AML-193 (cell line): ENCODE data around the gene IGF2BP3.
"Not testable (repeated sequence)": the region's sequence is repeated elsewhere in the genome, so short reads cannot be mapped to it uniquely, and the experiment has no call there.

Experiments used
- DNase-seq, 2 experiments: peaks; one replicate each; lab custom pipeline; 2025; lab: John Stamatoyannopoulos, UW

Gene IGF2BP3

DNA sequence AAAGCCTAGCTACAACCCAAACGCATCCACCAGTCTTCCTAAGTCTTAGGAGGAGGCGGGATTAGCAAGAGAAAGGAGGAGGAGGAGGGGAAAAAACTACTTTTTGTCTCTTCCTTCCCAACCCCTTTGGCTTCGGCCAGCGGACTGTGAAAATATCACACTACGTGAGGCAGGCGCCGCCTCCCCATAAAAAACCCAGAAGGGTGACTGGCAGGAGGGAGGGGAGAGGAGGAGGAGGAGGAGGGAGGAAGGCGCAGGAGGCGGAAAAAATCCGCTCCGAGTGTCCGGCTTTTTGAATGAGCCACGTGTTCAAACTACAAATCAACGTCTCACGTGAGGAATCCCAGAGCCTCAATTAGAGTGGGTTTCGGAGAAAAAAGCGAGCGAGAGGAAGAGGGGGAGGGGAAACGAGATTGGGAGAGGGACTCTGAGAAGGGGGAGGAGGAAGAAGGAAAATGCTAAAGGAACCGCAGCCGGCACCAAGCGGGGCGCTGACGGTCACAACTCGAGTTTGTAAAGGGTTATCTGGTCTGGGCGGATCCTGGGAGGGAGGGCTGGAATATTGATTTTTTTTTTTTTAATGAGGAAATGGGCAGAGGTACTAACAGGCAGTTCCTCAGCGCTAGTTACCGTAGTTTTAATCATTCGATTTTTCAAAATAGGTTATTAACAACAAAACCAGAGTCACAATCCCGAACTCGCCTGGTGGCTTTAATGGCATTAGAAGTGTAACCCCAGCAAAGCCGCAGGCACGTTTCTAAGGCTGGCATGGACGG, at the start of gene IGF2BP3:
TSS of gene IGF2BP3 (minus strand) at position 162 of the 776 bp plus-strand sequence. CDS start 381 bp downstream, outside the sequence.
- DNase-seq = no peak

DNA sequence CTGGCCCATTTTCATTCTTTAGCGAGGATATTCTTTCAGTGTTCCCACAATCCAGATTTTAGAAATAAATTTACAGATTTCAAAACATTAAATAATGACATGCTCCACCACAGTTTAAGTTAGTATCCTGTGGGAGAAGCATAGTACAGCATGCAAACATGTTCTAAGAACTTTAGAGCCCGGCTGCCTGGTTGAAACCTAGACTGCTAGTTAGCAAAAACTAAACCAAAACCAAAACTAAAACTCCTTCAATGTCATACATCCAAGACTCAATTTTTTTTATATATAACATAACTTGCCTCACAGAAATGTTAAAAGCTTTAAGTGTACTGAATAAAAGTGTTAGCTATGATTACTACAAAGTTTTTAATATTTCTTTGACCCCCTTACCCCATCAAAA, 44.5 kb upstream of the IGF2BP3 start:
- DNase-seq = no peak

DNA sequence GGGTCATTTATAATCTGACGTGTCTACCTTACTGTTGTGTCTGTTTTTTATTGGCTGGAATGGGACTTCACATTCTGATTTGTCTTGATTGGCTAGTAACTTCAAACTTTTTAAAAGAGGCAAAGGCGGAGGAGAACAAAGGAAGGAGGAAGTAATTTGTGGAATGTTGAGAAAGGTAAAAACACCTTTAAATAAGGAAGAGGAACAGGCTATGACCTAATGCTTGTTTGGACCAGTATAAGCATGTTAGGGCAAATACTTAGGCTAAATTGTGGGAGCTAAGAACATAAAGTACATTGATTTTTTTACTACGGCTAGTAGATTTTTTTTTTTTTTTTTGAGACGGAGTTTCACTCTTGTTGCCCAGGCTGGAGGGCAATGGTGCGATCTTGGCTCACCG, 43.5 kb upstream of the IGF2BP3 start:
- not testable (repeated sequence) for DNase-seq

DNA sequence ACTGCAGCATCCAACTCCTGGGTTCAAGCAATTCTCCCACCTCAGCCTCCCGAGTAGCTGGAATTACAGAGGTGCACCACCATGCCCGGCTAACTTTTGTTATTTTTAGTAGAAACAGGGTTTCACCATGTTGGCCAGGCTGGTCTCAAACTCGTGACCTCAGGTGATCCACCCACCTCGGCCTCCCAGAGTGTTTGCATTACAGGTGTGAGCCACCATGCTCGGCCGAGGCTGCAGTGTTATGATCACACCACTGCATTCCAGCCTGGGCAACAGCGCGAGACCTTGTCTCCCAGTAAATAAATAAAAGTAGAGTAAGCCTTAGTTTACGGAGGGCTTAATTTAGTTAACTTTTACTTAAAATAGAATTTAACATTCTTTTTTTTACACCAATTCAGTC, 23.7 kb upstream of the IGF2BP3 start:
- no peak for DNase-seq

DNA sequence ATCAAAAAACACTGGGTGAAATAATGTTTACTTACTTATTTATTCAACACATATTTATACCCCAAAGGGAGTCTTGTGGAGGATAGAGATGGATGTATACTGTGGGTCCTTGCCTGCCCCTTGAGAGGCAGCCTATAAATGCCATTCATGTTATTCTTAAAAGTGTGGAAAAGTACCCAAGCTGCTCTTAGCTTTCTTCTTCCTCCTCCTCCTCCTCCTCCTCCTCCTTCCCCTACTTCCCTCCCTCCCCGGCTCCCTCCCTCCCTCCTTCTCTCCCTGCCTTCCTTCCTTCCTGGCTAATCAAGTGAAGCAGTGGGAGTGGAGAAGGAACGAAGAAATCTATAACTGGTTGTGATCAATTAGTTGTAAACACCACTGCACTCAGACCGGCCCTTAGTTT, 21.2 kb upstream of the IGF2BP3 start:
- no peak for DNase-seq

DNA sequence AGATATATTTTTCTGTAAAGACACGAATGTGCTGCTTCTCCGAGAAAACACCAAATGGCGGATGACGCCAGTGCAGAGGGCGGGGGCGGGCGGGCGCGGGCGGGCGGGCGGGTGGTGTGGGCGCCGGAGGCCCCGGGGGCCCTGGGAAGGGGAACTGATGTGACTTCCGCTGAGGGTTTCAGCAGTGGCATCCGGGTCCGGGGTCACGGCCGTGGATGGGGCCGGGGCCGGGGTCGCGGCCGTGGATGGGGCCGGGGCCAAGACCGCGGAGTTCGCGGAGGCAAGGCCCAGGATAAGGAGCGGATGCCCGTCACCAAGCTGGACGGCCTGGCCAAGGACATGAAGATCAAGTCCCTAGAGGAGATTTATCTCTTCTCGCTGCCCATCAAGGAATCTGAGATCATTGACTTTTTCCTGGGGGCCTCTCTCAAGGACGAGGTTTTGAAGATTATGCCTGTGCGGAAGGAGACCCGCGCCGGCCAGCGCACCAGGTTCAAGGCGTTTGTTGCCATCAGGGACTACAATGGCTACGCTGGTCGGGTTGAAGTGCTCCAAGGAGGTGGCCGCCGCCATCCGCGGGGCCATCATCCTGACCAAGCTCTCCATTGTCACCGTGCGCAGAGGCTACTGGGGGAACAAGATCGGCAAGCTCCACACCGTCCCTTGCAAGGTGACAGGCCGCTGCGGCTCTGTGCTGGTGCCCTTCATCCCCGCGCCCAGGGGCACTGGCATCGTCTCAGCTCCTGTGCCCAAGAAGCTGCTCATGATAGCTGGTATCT, 20.3 kb upstream of the IGF2BP3 start:
- no peak for DNase-seq

DNA sequence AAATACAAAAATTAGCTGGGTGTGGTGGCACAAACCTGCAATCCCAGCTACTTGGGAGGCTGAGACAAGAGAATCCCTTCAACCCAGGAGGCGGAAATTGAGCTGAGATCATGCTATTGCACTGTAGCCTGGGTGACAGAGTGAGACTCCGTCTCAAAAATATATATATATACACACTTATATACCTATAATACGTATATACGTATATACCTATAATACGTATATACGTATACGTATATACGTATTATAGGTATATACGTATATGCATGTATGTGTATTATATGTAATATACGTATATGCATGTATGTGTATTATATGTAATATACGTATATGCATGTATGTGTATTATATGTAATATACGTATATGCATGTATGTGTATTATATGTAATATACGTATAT, 18.4 kb upstream of the IGF2BP3 start:
- not testable (repeated sequence) for DNase-seq

DNA sequence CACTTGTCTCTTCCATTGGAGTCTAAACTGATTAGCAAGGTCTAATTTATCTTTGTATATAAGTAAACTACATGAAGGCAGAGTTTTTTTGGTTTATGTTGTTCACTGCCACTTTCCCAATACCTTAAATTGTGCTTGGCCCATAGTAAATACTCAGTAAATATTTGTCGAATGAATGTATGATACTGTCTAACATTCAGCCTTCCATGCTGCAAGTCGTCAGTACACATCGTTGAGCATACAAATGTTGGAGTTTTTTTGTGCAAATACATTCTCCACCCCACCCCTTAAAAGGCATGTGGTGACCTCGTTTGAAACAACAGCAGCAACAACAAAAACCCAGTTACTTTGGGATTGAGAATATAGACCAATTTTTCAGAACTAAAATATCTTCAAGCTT, 17.4 kb upstream of the IGF2BP3 start:
- no peak for DNase-seq

DNA sequence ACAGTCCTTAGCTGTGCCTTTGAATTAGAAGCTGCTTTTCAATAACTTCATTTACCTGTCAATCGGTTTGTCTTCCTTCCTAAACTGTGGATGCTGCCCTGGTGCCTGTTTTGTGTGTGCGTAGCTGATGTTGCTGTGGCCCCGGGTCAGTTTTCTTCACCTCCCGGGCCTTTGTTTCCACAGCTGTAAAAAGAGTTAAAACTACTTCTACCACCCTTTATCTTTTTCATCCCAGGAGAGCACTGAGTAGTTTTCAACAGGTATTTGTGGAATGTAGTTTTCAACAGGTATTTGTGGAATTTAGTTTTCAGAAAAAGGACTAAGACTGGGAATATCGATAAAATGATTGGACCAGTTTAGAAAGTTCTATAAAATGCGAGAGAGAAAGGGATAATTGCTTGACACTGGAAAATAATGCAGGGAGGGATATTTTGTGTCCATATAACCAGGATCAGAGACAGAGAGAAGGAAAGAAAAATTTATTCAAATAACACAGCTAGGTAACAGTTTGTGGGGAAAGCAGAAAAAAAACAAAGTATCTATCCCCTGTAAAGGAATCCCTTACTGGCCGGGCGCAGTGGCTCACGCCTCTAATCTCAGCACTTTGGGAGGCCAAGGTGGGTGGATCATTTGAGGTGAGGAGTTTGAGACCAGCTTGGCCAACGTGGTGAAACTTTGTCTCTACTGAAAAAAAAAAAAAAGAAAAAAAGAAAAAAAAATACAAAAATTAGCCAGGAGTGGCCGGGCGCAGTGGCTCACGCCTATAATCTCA, 15.9 kb upstream of the IGF2BP3 start:
- DNase-seq = no peak

DNA sequence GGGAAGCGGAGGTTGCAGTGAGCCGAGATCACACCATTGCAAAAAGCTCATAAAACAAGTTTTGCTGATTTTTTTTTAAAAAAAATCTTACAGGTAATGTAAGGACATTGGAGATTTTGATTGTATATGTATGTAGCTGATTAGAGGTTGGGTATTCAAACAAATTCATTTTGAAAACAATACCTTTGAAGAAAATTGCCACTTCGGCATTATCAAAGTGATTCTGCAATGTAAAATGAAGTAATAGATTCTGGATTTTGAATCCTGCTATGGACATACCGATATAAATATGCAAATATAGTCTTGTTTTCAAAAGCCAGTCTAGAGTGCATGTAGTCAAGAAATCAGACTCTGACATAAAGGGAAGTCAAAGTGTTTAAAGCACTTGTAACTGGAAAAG, 12.4 kb upstream of the IGF2BP3 start:
- DNase-seq = no peak

DNA sequence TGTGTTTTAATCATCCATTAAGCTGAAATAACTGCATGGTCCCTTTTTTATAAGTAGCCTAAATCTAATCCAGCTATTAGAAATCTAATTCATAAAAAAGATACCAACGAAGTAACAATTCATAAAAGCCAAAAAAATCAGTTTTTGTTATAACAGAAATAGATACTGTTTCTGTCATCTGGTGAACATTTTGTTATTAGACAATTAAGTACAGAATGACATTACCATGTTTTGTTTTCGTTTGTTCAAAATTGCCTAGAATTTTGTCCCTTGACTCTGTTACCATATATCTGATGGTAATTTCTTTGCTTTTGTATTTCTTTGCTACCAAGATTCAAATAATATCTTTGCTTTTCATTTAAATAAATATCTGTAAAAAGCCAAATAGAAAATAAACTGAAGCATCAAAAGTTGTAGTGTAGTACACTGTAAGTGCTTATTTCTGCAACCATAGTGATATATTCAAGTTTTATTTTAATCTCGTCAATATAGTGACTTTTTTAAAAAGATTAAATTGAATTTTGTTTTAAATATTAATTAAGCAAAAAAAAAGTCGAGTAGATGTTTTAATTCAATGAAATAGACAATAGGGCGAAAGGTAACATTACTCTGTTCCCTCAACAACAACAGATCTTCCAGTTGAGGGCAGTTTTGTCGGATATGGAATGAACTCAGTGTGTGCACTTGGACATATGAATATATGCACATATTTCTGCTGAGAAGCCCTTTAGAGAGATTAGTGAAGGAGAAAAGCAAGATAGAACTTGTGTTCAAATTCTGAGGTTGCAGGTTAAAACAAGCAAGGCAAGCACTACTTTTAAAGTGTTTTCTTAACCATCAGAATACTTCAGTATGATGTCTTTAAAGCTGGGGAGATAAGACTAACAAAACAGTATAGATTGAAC, 7.9 kb upstream of the IGF2BP3 start:
- DNase-seq = no peak

DNA sequence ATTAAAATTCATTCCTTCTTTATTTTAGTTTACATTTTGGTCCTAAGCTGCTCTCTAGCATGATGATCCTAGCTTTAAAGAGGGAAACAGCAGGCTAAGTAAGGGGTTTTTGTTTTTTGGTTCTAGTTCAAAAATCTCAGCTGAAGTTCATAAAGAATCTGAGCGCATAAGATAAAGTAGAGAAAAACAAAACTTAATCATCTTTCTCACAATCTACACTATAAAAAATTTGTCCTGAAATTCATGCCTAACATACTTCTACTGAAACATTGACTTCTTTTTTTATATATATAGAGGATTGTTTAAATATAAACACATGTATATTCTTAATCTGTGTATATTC, 6.8 kb upstream of the IGF2BP3 start:
- no peak for DNase-seq

DNA sequence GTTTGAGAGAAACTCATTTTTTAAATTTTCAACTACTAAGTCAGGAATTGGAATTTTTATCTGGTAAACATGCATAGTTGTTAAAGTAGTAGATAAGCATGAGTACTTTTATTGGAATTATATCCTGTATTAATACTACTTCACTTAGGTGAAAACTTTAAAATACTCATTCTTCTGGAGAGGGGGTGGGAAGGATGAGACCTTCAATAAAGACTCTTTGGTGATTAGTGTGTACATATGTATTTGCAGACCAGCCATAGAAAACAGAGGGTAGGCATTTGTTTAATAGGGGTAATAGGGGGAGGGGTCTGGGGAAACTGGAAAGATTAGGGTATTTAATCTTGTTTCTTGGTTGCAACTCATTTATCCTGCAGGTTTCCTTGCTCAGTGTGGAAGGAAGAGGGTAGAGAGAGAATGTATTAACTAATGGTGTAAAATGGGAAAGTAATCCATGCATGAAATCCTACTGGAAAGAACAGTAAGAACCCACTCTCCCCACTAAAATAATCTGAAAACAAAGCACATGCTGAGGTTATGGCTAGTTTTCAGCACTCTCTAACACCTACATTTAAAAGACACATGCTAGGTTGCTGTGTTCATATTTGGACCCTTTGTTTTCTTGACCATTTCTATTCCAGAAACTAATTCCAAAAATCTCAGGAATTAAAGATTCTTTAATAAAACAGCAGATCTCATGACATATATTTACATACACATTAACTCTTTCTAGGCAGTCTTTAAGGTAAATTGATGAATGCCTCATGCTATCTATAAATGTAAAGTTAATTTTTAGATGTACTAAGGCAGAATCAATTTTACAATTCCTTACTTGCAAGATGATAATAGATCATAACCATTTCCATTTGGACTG, 6.2 kb upstream of the IGF2BP3 start:
- no peak for DNase-seq

DNA sequence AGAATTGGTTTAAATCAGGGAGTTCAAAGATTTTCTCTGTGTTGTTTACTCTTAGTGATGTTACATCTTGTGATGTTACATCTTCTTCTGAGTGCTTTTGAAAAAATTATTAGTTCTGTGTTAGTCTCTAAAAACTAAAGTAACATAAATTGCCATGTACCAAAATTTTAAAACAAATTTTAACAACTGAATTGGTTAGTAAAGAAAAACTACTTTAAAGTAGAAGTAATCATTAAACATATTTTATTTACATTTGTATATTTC, 5.2 kb upstream of the IGF2BP3 start:
- DNase-seq = no peak

DNA sequence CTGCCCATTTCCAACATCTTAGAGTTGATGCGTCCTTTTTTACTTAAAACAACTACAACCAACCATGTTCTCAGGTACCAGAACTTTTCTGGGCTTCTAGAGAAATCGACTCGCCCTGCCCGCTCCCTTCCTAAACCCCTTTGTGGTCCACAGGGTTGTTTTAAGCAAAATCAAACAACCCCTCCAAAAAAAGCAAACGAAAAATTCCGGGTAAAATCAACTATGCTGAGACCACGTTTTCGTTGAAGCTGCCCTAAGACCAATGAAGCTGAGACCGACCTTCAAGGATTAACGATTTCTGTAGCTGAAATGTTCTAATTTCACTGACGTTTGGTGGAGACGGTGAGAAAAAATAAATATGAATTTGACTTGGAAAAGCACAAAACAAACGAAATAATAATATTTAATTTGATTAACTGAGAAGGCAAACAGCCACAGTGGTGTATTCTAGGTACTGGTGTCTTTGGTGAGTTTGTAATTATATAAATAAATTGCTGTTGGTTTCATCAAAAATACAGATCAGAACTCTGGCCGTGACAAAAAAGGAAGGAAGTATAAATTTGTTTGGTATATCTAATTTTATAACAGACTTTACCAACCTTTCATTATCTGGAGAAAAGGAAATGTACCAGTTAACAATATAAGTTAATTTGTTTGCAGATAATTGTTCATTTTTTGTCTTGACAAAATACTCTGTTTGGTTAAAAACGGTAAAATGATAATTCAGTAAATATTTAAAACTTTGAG, 4.7 kb upstream of the IGF2BP3 start:
- DNase-seq = no peak

DNA sequence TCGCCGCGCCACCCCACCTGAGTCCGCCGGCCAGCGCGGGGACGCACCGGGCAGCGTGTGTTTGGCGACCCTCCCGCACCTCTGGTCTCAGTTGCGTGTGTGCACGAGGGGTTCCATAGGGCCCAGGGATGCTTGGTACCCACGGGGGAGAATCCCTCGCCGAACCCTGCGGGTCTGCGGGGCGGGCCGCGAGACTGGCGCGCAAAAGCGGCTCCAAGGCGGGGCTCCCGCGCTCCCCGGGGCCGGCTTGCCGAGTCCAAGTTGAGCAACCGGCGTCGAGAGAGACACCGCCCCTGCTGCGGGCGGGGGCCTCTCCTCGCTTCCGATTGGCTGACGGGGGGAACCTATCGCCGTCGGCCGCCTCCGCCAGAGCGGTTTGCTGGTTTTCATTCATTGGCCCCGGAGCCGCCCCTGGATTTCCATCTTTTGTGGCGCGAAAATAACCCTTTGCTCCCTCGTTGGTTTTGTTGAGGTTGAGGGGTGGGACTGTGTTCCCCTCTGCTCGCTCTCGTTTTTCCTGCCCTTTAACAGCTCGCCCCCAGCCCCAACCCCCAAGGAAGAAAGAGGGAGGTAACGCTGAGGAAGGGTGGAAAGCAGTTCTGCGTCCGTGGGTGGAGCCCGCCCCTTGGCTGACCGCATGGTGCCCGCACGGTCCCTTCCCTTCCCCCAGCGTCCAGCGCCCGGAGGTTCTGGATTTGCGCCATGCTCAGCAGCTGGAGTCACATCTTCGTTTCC, 4.0 kb upstream of the IGF2BP3 start:
- DNase-seq = no peak

DNA sequence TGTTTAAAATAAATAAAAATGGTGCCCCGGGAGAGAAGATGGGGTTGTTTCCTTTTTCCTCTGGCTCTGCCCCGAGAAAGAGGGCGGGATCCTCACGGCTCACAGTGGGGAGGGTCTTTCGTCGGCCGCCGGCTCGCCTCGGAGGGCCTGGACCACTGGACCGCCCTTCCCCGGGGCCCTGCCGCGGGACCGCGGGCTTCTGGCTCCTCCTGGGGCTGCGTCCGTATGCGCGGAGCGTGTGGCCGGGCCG, 3.5 kb upstream of the IGF2BP3 start:
- DNase-seq = no peak

DNA sequence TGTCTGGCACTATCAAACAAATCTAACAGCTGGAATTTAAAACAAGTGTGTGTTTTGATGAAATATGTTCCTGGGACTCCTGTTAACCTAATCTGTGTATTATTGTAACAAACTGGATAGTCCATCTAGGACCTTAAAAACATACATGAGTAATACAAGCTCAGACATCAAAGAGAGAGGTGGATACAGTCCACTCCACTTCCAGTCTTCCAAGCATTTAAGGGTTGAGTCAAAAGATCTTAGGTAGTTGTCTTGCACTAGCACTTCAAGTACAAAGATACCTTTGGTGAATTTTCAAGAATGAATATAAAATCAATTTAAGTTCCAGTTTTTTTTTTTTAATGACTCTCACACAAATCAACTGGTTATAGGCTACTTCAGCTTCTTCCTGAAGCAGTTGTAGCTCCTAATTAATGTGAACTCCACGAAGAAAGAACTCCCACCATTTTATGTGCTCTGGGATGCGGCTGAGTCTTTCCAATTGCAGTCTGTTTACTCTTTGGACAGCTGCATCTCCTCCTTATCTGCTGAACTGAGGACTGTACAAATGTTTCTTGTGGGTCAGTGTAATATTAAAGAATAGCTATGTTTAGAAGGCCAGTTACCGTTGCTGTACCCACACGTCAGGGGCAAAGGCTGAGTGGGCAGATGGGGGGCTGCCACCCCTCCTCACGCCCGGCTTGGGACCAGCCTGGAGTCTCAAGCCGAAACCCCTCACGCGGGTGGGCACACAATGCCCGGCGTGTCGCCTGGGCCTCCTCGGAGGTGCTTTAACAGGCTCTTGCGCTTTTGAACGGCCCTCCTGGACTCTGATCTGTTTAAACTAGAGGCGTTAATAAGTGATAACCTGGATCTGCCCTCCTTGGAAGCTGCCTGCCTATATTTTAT, 2.9 kb upstream of the IGF2BP3 start:
- no peak for DNase-seq

DNA sequence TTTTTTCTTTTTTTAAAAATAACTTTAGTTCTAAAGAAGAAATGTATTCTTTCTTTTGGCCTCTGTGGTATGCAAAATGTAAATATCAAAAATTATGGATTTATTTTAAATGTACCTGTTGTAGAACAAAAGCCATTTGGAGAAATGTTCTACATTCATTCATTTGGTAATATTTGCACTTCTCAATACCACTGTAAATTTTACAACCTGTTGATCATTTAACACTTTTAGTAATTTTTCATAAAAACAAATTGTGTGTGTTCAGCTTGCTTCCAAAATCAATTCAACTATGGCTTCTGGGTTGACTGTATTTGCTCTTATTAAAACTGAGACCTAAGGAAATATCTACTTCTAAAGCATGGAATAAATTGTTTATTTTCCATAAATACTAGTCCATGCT, 2.3 kb upstream of the IGF2BP3 start:
- DNase-seq = no peak
